CD4-positive, alpha-beta memory T cell (primary cell): ENCODE measurements around the gene SUOX. TPM values are rescaled to one million over a fixed set of nuclear protein-coding genes. Genes with fewer than 3 reads are reported as not detected.
"Not testable (repeated sequence)": the region's sequence is repeated elsewhere in the genome, so short reads cannot be mapped to it uniquely, and the experiment has no call there.

Experiments used
- CTCF ChIA-PET: fragments of 350-600 bp; sonication (Branson Sonifier 250); formaldehyde crosslinking; loops from one replicate; lab custom pipeline; 2021; ENCODE audit warnings: inconsistent platforms; ENCODE audit not compliant: partially characterized antibody; lab: Charles Lee
- POLR2A ChIA-PET: fragments of 350-600 bp; sonication (Branson Sonifier 250); formaldehyde crosslinking; loops from one replicate; lab custom pipeline; 2021; ENCODE audit not compliant: partially characterized antibody; lab: Charles Lee
- DNase-seq, 5 donors: peaks; one replicate each; pipeline versions ENCODE4 v3.0.0 to v3.0.0-alpha.2; 2020 to 2022; ENCODE audit warnings: mixed read lengths in 1 of 5
- H3K27ac ChIP-seq: one replicate; pipeline ENCODE4 v1.7.0; 2013; ENCODE audit warnings: low read depth, low read length
- H3K27me3 ChIP-seq: 2 replicates; pipeline ENCODE4 v1.7.0; 2013; ENCODE audit warnings: mild to moderate bottlenecking, low read length, moderate library complexity; ENCODE audit not compliant: insufficient read depth
- H3K36me3 ChIP-seq: 2 replicates; pipeline ENCODE4 v1.7.0; 2013; ENCODE audit warnings: mild to moderate bottlenecking, low read length, moderate library complexity; ENCODE audit not compliant: insufficient read depth
- H3K4me1 ChIP-seq: 2 replicates; pipeline ENCODE4 v1.7.0; 2013; ENCODE audit warnings: mild to moderate bottlenecking, low read length, moderate library complexity; ENCODE audit not compliant: insufficient read depth
- H3K4me3 ChIP-seq, 2 donors: one replicate each; pipeline ENCODE4 v1.7.0; 2013; ENCODE audit warnings: low read length in 2 of 2, mild to moderate bottlenecking in 1 of 2
- H3K9me3 ChIP-seq, 2 donors: one replicate each; pipeline ENCODE4 v1.7.0; 2013; ENCODE audit warnings: low read length in 2 of 2, control low read depth in 1 of 2; ENCODE audit not compliant: control insufficient read depth in 1 of 2
- H3K27ac Mint-ChIP-seq, 7 donors: one replicate each; pipeline ENCODE4 v1.8.0; 2020 to 2021; ENCODE audit warnings: mixed read lengths in 7 of 7, mild to moderate bottlenecking in 6 of 7, inconsistent platforms in 3 of 7, moderate library complexity in 3 of 7
- H3K27me3 Mint-ChIP-seq, 2 donors: one replicate each; pipeline ENCODE4 v1.8.0; 2020 to 2021; ENCODE audit warnings: mixed read lengths in 2 of 2
- H3K36me3 Mint-ChIP-seq, 2 donors: one replicate each; pipeline ENCODE4 v1.8.0; 2020 to 2021; ENCODE audit warnings: mixed read lengths in 2 of 2, inconsistent platforms in 1 of 2, mild to moderate bottlenecking in 1 of 2
- H3K4me1 Mint-ChIP-seq, 4 donors: one replicate each; pipeline ENCODE4 v1.8.0; 2020 to 2021; ENCODE audit warnings: mixed read lengths in 4 of 4, mild to moderate bottlenecking in 1 of 4
- H3K4me3 Mint-ChIP-seq, 8 donors: one replicate each; pipeline ENCODE4 v1.8.0; 2020 to 2021; ENCODE audit warnings: mixed read lengths in 8 of 8, mild to moderate bottlenecking in 7 of 8, moderate library complexity in 6 of 8, inconsistent platforms in 3 of 8
- H3K9me3 Mint-ChIP-seq, 8 donors: one replicate each; pipeline ENCODE4 v1.8.0; 2020 to 2021; ENCODE audit warnings: mixed read lengths in 8 of 8, mild to moderate bottlenecking in 5 of 8, inconsistent platforms in 3 of 8, moderate library complexity in 1 of 8
- intact Hi-C: fragments of 100-400 bp; cut with micrococcal nuclease; formaldehyde crosslinking; loops from one replicate; pipeline ENCODE4 v1.15.1; 2023
- polyA plus RNA-seq, 2 donors: library from polyadenylated mRNA; unstranded; fragments of 300-500 nt; fragmentation: Illumina TruSeq; gene quantifications; one replicate each; pipeline ENCODE4 v1.2.3, GENCODE V29; 2021
- total RNA-seq, 2 experiments: library from RNA; stranded (reverse); gene quantifications; one replicate each; pipeline ENCODE4 v1.2.3, GENCODE V29; 2021

Gene SUOX
- total and polyA plus RNA-seq, 4 experiments from 2014 or later, result 5.4 to 5.9 TPM; not detected in 2

GRCh38 chr12:56038022-56038655 lies 41.1 kb downstream of the SUOX start:
- ChIA-PET POLR2A (no interaction called here), CTCF (interaction anchor here (1.0 to 6.7 kb wide), 5 partner anchors 41 to 299 kb away, joined by 3 to 42 read pairs (median 3); partner anchors contain the start of gene SUOX)
- intact Hi-C loops, result no loop called here
- Mint-ChIP-seq H3K36me3 (peaks cover 33 to 43% of the 10 kb centered on the region in 2 donors), H3K27ac (peak overlapping the region in 3 of 7 donors; percentile 43 to 70 (median 52)), H3K4me1 (peaks cover 12 to 34% (median 14%) of the 10 kb centered on the region in 4 donors), H3K9me3 (peaks cover 0 to 3% (median 0%) of the 10 kb centered on the region in 8 donors), H3K4me3 (no peak overlapping the region), H3K27me3 (no peaks in the 10 kb centered on the region)
- Histone ChIP-seq H3K4me1 (peaks cover 14% of the 10 kb centered on the region), H3K27me3 (no peaks in the 10 kb centered on the region), H3K9me3 (no peaks in the 10 kb centered on the region), H3K36me3 (peaks cover 19% of the 10 kb centered on the region), H3K4me3 (no peak overlapping the region), H3K27ac (no peak overlapping the region)
- DNase-seq, result no peak

- Histone ChIP-seq H3K27ac (no peak overlapping the region), H3K4me3 (no peak overlapping the region), H3K36me3 (peaks cover 30% of the 10 kb centered on the region), H3K4me1 (peaks cover 23% of the 10 kb centered on the region), H3K9me3 (no peaks in the 10 kb centered on the region), H3K27me3 (no peaks in the 10 kb centered on the region)
- peaks cover 15 to 45% (median 21%) of the 10 kb centered on the region in 4 donors for H3K4me1 Mint-ChIP-seq
- no peak for DNase-seq
- peaks cover 37 to 46% of the 10 kb centered on the region in 2 donors for H3K36me3 Mint-ChIP-seq
- peaks cover 0 to 3% (median 0%) of the 10 kb centered on the region in 8 donors for H3K9me3 Mint-ChIP-seq
- CTCF ChIA-PET, result interaction anchor here (1.0 to 6.7 kb wide), 15 partner anchors 11 to 316 kb away, joined by 3 to 42 read pairs (median 4); partner anchors contain the start of genes SUOX and ZC3H10
- POLR2A ChIA-PET, result interaction anchor here (0.6 to 2.2 kb wide), 16 partner anchors 27 to 302 kb away, joined by 3 to 16 read pairs (median 4); partner anchors contain the start of genes ESYT1, ORMDL2, PA2G4 and PYM1
- no peak overlapping the region for H3K4me3 Mint-ChIP-seq
- H3K27ac Mint-ChIP-seq, result peak overlapping the region in 2 of 7 donors; percentile 48 to 96
- no peaks in the 10 kb centered on the region for H3K27me3 Mint-ChIP-seq
- intact Hi-C loops, result loop anchor here (2.0 kb wide), 2 partner anchors 111 to 301 kb away; no protein-coding TSS in a partner anchor
Observed at GRCh38 chr12:56040151-56040550, 43.1 kb downstream of the SUOX start.

GRCh38 chr12:56040963-56041551 lies 44.0 kb downstream of the SUOX start:
- Mint-ChIP-seq H3K36me3 (peaks cover 28 to 43% of the 10 kb centered on the region in 2 donors), H3K4me1 (peaks cover 13 to 45% (median 21%) of the 10 kb centered on the region in 4 donors), H3K27me3 (no peaks in the 10 kb centered on the region), H3K9me3 (peaks cover 0 to 3% (median 0%) of the 10 kb centered on the region in 8 donors), H3K27ac (peak overlapping the region; percentile 96 to 100 (median 99)), H3K4me3 (peak overlapping the region; percentile 98 to 100 (median 99))
- CTCF ChIA-PET, result interaction anchor here (0.6 to 6.7 kb wide), 17 partner anchors 12 to 1716 kb away, joined by 3 to 42 read pairs (median 4); partner anchors contain the start of genes COPZ1, RAB5B, SUOX and ZC3H10
- H3K36me3 ChIP-seq, result peaks cover 28% of the 10 kb centered on the region
- H3K4me3 ChIP-seq, result peak overlapping the region; percentile 24 to 94
- H3K4me1 ChIP-seq, result peaks cover 23% of the 10 kb centered on the region
- POLR2A ChIA-PET, result interaction anchor here (0.7 to 2.2 kb wide), 18 partner anchors 28 to 312 kb away, joined by 3 to 16 read pairs (median 4); partner anchors contain the start of genes CD63, DNAJC14, ESYT1 and ORMDL2
- H3K27me3 ChIP-seq, result no peaks in the 10 kb centered on the region
- H3K27ac ChIP-seq, result peak overlapping the region; percentile 87
- intact Hi-C loops, result loop anchor here (1.0 to 2.0 kb wide), 8 partner anchors 34 to 302 kb away; partner anchors contain the start of genes PA2G4, SARNP and ZC3H10
- H3K9me3 ChIP-seq, result no peaks in the 10 kb centered on the region
- DNase-seq, result no peak

GRCh38 chr12:56041552-56042429 lies 44.7 kb downstream of the SUOX start, which contains the start of gene RPS26:
Gene RPS26, plus strand, starts transcription at chr12:56041918. Its CDS starts 249 bp downstream, at chr12:56042167.
- peaks cover 23% of the 10 kb centered on the region for H3K4me1 ChIP-seq
- Mint-ChIP-seq H3K4me3 (peak within 1 kb of the TSS; percentile 98 to 100 (median 99)), H3K27ac (peak within 1 kb of the TSS; percentile 96 to 100 (median 99)), H3K9me3 (peaks cover 0 to 3% (median 0%) of the 10 kb centered on the region in 8 donors), H3K27me3 (no peaks in the 10 kb centered on the region), H3K4me1 (peaks cover 15 to 45% (median 23%) of the 10 kb centered on the region in 4 donors), H3K36me3 (peaks cover 25 to 43% of the 10 kb centered on the region in 2 donors)
- no peaks in the 10 kb centered on the region for H3K9me3 ChIP-seq
- POLR2A ChIA-PET, result interaction anchor here (0.9 to 2.2 kb wide), 12 partner anchors 45 to 303 kb away, joined by 3 to 16 read pairs (median 5); partner anchors contain the start of genes DNAJC14, ESYT1, ORMDL2 and PA2G4
- DNase-seq, result peak; percentile 95 to 98 (median 96)
- H3K4me3 ChIP-seq, result peak within 1 kb of the TSS; percentile 94 to 97
- intact Hi-C loops, result loop anchor here (1.0 to 2.0 kb wide), 8 partner anchors 34 to 303 kb away; partner anchors contain the start of genes PA2G4, SARNP and ZC3H10
- H3K27me3 ChIP-seq, result no peaks in the 10 kb centered on the region
- H3K27ac ChIP-seq, result peak within 1 kb of the TSS; percentile 87
- H3K36me3 ChIP-seq, result peaks cover 25% of the 10 kb centered on the region
- CTCF ChIA-PET, result interaction anchor here (1.2 to 6.7 kb wide), 7 partner anchors 45 to 303 kb away, joined by 3 to 42 read pairs (median 4); partner anchors contain the start of genes SUOX and ZC3H10

- DNase-seq, H3K9me3 ChIP-seq, H3K27me3 ChIP-seq, intact Hi-C loops, H3K27me3 Mint-ChIP-seq, H3K9me3 Mint-ChIP-seq, CTCF ChIA-PET, POLR2A ChIA-PET: not testable (repeated sequence)
- Histone ChIP-seq H3K4me1 (peaks cover 23% of the 10 kb centered on the region), H3K27ac (peak overlapping the region; percentile 87), H3K36me3 (peaks cover 25% of the 10 kb centered on the region), H3K4me3 (peak overlapping the region; percentile 94 to 97)
- peaks cover 18 to 51% (median 26%) of the 10 kb centered on the region in 4 donors for H3K4me1 Mint-ChIP-seq
- H3K36me3 Mint-ChIP-seq, result peaks cover 19 to 40% of the 10 kb centered on the region in 2 donors
- H3K27ac Mint-ChIP-seq, result peak overlapping the region; percentile 96 to 100 (median 99)
- peak overlapping the region; percentile 98 to 100 (median 99) for H3K4me3 Mint-ChIP-seq
Observed at GRCh38 chr12:56042430-56042813, 45.3 kb downstream of the SUOX start.

- peaks cover 23% of the 10 kb centered on the region for H3K4me1 ChIP-seq
- H3K9me3 Mint-ChIP-seq, result peaks cover 0 to 3% (median 0%) of the 10 kb centered on the region in 8 donors
Observed at GRCh38 chr12:56042843-56043242, 45.8 kb downstream of the SUOX start.

More at GRCh38 chr12:56042843-56043242, 45.8 kb downstream of the SUOX start:
- peaks cover 18 to 40% of the 10 kb centered on the region in 2 donors for H3K36me3 Mint-ChIP-seq
- H3K27me3 Mint-ChIP-seq, result no peaks in the 10 kb centered on the region
- intact Hi-C loops, result no loop called here
- peaks cover 25% of the 10 kb centered on the region for H3K36me3 ChIP-seq
- POLR2A ChIA-PET, result interaction anchor here (0.7 to 5.0 kb wide), 2 partner anchors 21 to 76 kb away, joined by 3 to 55 read pairs; partner anchors contain the start of genes RPL41 and ZC3H10
- H3K4me1 Mint-ChIP-seq, result peaks cover 18 to 51% (median 26%) of the 10 kb centered on the region in 4 donors
- no peak for DNase-seq
- CTCF ChIA-PET, result no interaction called here
- H3K27ac ChIP-seq, result peak overlapping the region; percentile 87
- H3K27ac Mint-ChIP-seq, result peak overlapping the region; percentile 73 to 100 (median 99)
- H3K4me3 Mint-ChIP-seq, result peak overlapping the region; percentile 98 to 100 (median 99)
- no peaks in the 10 kb centered on the region for H3K9me3 ChIP-seq
- peak overlapping the region; percentile 94 to 97 for H3K4me3 ChIP-seq
- no peaks in the 10 kb centered on the region for H3K27me3 ChIP-seq
